ENCODE data around the gene SNX33. TPM values are rescaled to one million over a fixed set of nuclear protein-coding genes. Genes with fewer than 3 reads are reported as not detected.

SNX33 gene
- total RNA-seq, 1 experiment from 2014 or later = 19.8 TPM

DNA sequence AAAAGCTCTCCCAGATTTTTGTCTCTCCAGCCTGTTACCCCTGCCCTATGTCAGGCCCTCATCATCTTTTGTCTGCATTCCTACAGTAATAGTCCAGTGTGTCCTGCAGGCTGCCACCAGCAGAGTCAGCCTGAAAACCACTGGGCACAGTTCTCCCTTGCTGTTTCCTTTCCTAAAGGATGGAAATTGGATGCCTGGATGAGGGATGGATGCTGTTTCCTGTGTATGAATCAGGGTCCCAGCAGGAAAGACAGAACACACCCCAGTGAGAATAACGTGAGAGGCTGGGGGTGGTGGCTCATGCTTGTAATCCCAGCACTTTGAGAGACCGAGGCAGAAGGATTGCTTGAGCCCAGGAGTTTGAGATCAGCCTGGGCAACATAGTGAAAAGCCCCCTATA lies 3.3 kb upstream of the SNX33 start (continued):
- TF ChIP-seq FOXP4 (CRISPR knock-in tag; IDR thresholded peaks at IDR 0.05) = no peak

DNA sequence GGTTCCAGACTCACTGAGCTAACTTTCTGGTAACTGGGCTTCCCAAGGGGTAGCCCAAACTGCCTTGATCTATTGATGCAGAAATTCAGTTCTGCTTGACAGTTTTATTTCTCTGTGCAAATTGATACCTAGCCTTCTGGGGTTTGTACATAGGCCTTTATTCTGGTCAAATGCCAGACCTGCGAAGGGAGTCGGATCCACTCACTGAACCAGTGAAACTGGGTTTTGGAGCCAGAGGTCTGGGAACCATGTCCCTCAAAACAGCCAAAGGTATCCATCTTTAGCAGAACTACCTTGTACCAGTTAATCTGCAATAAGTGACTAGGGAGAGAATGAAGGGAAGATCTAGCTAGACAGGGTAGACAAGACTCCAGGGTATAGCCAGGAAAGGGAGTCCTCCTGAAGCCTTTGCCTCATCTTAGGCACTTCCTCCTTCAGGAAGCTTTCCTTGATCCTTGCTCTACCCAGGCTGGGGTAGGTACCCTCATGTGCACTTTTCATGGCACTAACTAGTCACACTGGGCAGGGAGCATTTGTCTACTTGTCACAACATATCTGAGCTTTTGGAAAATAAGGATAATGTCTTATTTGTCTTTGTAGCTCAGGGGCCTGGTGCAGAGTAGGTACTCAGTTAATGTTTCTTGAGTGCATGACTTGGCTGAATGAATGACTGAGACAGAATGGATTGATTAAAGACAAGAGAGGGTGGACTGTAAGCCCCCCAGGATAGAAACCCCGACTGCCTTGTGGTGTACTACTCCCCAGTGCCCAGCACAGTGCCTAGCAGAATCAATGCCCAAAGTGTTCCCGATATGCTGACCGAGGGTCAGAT lies 1.4 kb upstream of the SNX33 start:
- peaks cover 23% of the 10 kb centered on the region for H3K27me3 Mint-ChIP-seq (ENCODE audit: low read depth)
- H3K9me3 Mint-ChIP-seq = no peaks in the 10 kb centered on the region
- peaks cover 15% of the 10 kb centered on the region for H3K36me3 Mint-ChIP-seq
- no peak overlapping the region for H3K27ac Mint-ChIP-seq
- peaks cover 39% of the 10 kb centered on the region for H3K4me1 Mint-ChIP-seq
- no peak for TF ChIP-seq SMAD3 (CRISPR knock-in tag; IDR thresholded peaks at IDR 0.05; ENCODE audit: borderline replicate concordance)
- TF ChIP-seq, protein P1, sequence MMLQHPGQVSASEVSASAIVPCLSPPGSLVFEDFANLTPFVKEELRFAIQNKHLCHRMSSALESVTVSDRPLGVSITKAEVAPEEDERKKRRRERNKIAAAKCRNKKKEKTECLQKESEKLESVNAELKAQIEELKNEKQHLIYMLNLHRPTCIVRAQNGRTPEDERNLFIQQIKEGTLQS (CRISPR knock-in tag; conservative IDR thresholded peaks at IDR 0.05) = no peak
- TF ChIP-seq ZNF396 (CRISPR knock-in tag; IDR thresholded peaks at IDR 0.05; ENCODE audit: borderline replicate concordance) = no peak
- no peak for TF ChIP-seq SP1 (CRISPR knock-in tag; conservative IDR thresholded peaks at IDR 0.05)
- TF ChIP-seq IRF1 (CRISPR knock-in tag; IDR thresholded peaks at IDR 0.05) = no peak
- TF ChIP-seq, protein P2, sequence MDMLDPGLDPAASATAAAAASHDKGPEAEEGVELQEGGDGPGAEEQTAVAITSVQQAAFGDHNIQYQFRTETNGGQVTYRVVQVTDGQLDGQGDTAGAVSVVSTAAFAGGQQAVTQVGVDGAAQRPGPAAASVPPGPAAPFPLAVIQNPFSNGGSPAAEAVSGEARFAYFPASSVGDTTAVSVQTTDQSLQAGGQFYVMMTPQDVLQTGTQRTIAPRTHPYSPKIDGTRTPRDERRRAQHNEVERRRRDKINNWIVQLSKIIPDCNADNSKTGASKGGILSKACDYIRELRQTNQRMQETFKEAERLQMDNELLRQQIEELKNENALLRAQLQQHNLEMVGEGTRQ (CRISPR knock-in tag; IDR thresholded peaks at IDR 0.05) = no peak
- no peak for TF ChIP-seq MLX (CRISPR knock-in tag; IDR thresholded peaks at IDR 0.05)
- TF ChIP-seq ARID4B (CRISPR knock-in tag; IDR thresholded peaks at IDR 0.05; ENCODE audit: borderline replicate concordance) = no peak
- TF ChIP-seq IRF2 (CRISPR knock-in tag; IDR thresholded peaks at IDR 0.05; ENCODE audit: borderline replicate concordance, low read depth) = no peak
- POLR2A ChIA-PET = interaction anchor here (1.5 to 2.6 kb wide), 4 partner anchors 20 to 193 kb away, joined by 4 to 34 read pairs (median 13); partner anchors contain the start of genes PTPN9, SIN3A and SNUPN
- DNase-seq (ENCODE audit: low spot score) (no peak), ATAC-seq (no peak)
- peak overlapping the region; percentile 91 for H3K4me3 Mint-ChIP-seq
- CTCF ChIA-PET = interaction anchor here (0.8 to 2.6 kb wide), 10 partner anchors 8 to 445 kb away, joined by 5 to 18 read pairs (median 10); partner anchors contain the start of genes C15orf39, MAN2C1 and PTPN9

DNA sequence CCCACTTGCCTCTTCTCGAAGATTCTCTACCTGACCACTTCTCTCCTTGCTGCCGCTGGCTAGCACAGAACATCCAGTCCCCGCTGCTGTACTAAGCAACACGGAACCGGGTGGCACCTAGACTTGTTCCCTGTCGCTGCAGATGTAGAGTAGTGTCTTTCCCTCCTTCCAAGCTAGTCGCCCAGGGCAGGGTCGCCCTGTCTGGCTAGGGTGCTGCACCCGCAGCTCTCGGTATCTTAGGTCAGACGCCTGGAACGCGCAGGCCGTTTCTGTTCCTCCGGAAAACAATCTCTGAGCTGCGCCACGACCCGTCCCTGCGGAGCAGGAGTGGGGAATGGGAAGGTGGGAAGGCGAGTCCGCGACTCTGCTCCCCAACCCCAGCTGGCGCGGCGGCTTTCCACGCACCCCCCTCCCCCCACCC lies 758 bp upstream of the SNX33 start:
- peak overlapping the region; percentile 15; the same call in 1 of the 2 replicates for H3K27ac Mint-ChIP-seq
- ATAC-seq (peak; percentile 4), DNase-seq (ENCODE audit: low spot score) (peak; percentile 21)
- H3K36me3 Mint-ChIP-seq = peaks cover 15% of the 10 kb centered on the region
- POLR2A ChIA-PET = interaction anchor here (0.8 to 2.6 kb wide), 9 partner anchors 9 to 194 kb away, joined by 3 to 34 read pairs (median 6); partner anchors contain the start of genes IMP3, PTPN9, SIN3A and SNUPN
- peaks cover 23% of the 10 kb centered on the region for H3K27me3 Mint-ChIP-seq (ENCODE audit: low read depth)
- CTCF ChIA-PET = interaction anchor here (0.6 to 2.6 kb wide), 23 partner anchors 9 to 445 kb away, joined by 3 to 18 read pairs (median 7); partner anchors contain the start of genes C15orf39, MAN2C1, PTPN9 and SIN3A
- no peaks in the 10 kb centered on the region for H3K9me3 Mint-ChIP-seq
- H3K4me3 Mint-ChIP-seq = peak overlapping the region; percentile 91
- H3K4me1 Mint-ChIP-seq = peaks cover 45% of the 10 kb centered on the region
- TF ChIP-seq ZNF532 (CRISPR knock-in tag; IDR thresholded peaks at IDR 0.05; ENCODE audit: borderline replicate concordance) (no peak), MLX (CRISPR knock-in tag; IDR thresholded peaks at IDR 0.05) (no peak)
- TF ChIP-seq, protein P3, sequence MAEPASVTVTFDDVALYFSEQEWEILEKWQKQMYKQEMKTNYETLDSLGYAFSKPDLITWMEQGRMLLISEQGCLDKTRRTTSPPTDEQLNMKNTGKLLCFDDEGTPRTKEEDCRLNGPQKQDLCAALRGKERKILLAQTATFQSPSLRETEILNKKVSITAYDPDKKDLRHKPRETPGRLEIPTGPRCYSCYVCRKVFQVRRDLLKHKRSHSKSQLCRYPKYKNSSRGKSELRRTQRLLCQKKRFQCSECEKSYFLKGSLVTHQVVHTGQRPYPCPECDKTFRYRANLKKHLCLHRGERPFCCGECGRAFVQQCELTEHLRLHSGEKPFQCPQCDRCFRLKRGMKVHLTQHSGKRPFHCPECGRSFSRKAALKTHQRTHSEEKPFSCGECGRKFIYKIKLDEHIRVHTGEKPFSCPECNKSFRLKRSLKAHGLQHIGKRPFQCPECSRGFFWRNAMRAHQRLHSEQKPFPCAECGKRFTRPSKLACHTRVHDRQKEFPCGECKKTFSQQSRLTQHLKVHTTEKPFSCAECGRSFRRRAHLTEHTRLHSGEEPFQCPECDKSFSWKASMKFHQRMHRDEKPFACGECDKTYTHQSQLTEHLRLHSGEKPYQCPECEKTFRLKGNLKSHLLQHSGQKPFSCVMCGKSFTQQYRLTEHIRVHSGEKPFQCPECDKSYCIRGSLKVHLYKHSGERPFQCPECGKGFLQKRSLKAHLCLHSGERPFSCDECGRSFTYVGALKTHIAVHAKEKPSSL (CRISPR knock-in tag; conservative IDR thresholded peaks at IDR 0.05) = no peak

Measured in WTC11 (cell line).